Measurements from ENCODE around the gene LRP10.

GRCh38 chr14:22872833-22873520 is 1.4 kb downstream of the LRP10 start:
- TF ChIP-seq CTCF (IDR thresholded peaks at IDR 0.05 in 2 of 3, conservative IDR thresholded peaks at IDR 0.05 in 1 of 3; ENCODE audit: borderline replicate concordance in 1 of 3, insufficient read depth in 1 of 3, low read depth in 2 of 3, low read length in 2 of 3), result 0 out of 6 replicates have a peak, but pooled peaks of 1 of the 3 experiments have one; percentile 5
- TF ChIP-seq EZH2phosphoT487 (IDR thresholded peaks at IDR 0.05; ENCODE audit: borderline replicate concordance), result no peak
- no peak for TF ChIP-seq POLR2A (IDR thresholded peaks at IDR 0.05; ENCODE audit: borderline replicate concordance, extremely low read depth, insufficient read depth, insufficient read length)
- TF ChIP-seq REST (IDR thresholded peaks at IDR 0.05; ENCODE audit: low read depth), result no peak
- TF ChIP-seq SRF (IDR thresholded peaks at IDR 0.05; ENCODE audit: low read depth), result no peak
- TF ChIP-seq RAD21 (IDR thresholded peaks at IDR 0.05; ENCODE audit: low read depth), result no peak
- TF ChIP-seq SIN3A (IDR thresholded peaks at IDR 0.05; ENCODE audit: low read depth), result no peak
- no peak for TF ChIP-seq YY1 (IDR thresholded peaks at IDR 0.05; ENCODE audit: extremely low read depth, insufficient replicate concordance, low read depth, low read length)
- no peak for TF ChIP-seq CBX3 (IDR thresholded peaks at IDR 0.05; ENCODE audit: low read depth)
- TF ChIP-seq MAX (IDR thresholded peaks at IDR 0.05), result no peak
- no peak for TF ChIP-seq ZNF274 (IDR thresholded peaks at IDR 0.05; ENCODE audit: low read depth, low read length)
- TF ChIP-seq TCF7L2 (IDR thresholded peaks at IDR 0.05; ENCODE audit: borderline replicate concordance, extremely low read depth, insufficient read depth, insufficient read length), result no peak
- no peak for TF ChIP-seq CEBPB (IDR thresholded peaks at IDR 0.05; ENCODE audit: low read depth)
- no peak for TF ChIP-seq POLR2AphosphoS5 (IDR thresholded peaks at IDR 0.05; ENCODE audit: low read depth, low read length)
